Bronchial epithelial cell (primary cell): ENCODE data around the gene TRAPPC5. TPM values are rescaled to one million over a fixed set of nuclear protein-coding genes. Genes with fewer than 3 reads are reported as not detected.

ENCODE experiments used
- DNase-seq: peaks from one replicate; pipeline ENCODE4 v3.0.0-alpha.2; 2010; ENCODE audit warnings: low read depth
- FAIRE-seq: peaks from 2 replicates; lab custom pipeline; 2011; peaks lifted over from hg19 to GRCh38; lab: Jason Lieb, UNC
- H3K27me3 ChIP-seq: 2 replicates; pipeline ENCODE4 v1.5.1; 2011; ENCODE audit warnings: low read length; ENCODE audit not compliant: control insufficient read depth, insufficient read depth
- H3K36me3 ChIP-seq: 2 replicates; pipeline ENCODE4 v1.5.1; 2011; ENCODE audit warnings: low read length; ENCODE audit not compliant: control insufficient read depth, insufficient read depth
- H3K4me3 ChIP-seq: 2 replicates; pipeline ENCODE4 v1.5.1; 2011; ENCODE audit warnings: mild to moderate bottlenecking, low read depth, low read length, control low read depth
- CTCF ChIP-seq: IDR thresholded peaks from 2 replicates; pipeline ENCODE4 v1.5.1; 2011; ENCODE audit warnings: mild to moderate bottlenecking, moderate library complexity, low read length, control low read depth, inconsistent platforms; ENCODE audit not compliant: insufficient read depth, severe bottlenecking
- total RNA-seq: library from RNA; depleted of rRNA; stranded (reverse); fragments of >200 nt; gene quantifications from 2 replicates; pipeline ENCODE4 v1.2.1, GENCODE V29; 2014

The TRAPPC5 gene
- total RNA-seq, 1 donor from 2014 or later, result 29.2 TPM

- FAIRE-seq (no peak), DNase-seq (no peak)
- Histone ChIP-seq H3K36me3 (no peaks in the 10 kb centered on the region), H3K4me3 (no peak overlapping the region), H3K27me3 (peaks cover 4% of the 10 kb centered on the region)
- TF ChIP-seq CTCF, result no peak
Measured at GRCh38 chr19:7665076-7665475, 15.6 kb upstream of the TRAPPC5 start.

- no peak for TF ChIP-seq CTCF
- Histone ChIP-seq H3K36me3 (no peaks in the 10 kb centered on the region), H3K4me3 (no peak within 1 kb of the TSS), H3K27me3 (peaks cover 8% of the 10 kb centered on the region)
- FAIRE-seq, result no peak
- DNase-seq, result no peak
Measured at GRCh38 chr19:7668842-7669241, 11.8 kb upstream of the TRAPPC5 start, which contains the start of gene RETN. TSS of gene RETN (plus strand) at chr19:7669049. CDS start at chr19:7669327, 278 bp downstream.

GRCh38 chr19:7669641-7670040, 11.0 kb upstream of the TRAPPC5 start:
- H3K27me3 ChIP-seq, result peaks cover 8% of the 10 kb centered on the region
- no peaks in the 10 kb centered on the region for H3K36me3 ChIP-seq
- no peak for TF ChIP-seq CTCF
- no peak overlapping the region for H3K4me3 ChIP-seq
- DNase-seq (no peak), FAIRE-seq (no peak)

- no peak for TF ChIP-seq CTCF
- DNase-seq, result no peak
- no peak for FAIRE-seq
- no peaks in the 10 kb centered on the region for H3K36me3 ChIP-seq
- peaks cover 8% of the 10 kb centered on the region for H3K27me3 ChIP-seq
- H3K4me3 ChIP-seq, result no peak overlapping the region
Measured at GRCh38 chr19:7670150-7670783, 10.4 kb upstream of the TRAPPC5 start.

- Histone ChIP-seq H3K4me3 (no peak overlapping the region), H3K27me3 (peaks cover 8% of the 10 kb centered on the region), H3K36me3 (no peaks in the 10 kb centered on the region)
- TF ChIP-seq CTCF, result no peak
- FAIRE-seq, result no peak
- no peak for DNase-seq
Measured at GRCh38 chr19:7670790-7671189, 9.8 kb upstream of the TRAPPC5 start.

- peaks cover 8% of the 10 kb centered on the region for H3K27me3 ChIP-seq
- FAIRE-seq, result no peak
- H3K4me3 ChIP-seq, result no peak overlapping the region
- TF ChIP-seq CTCF, result no peak
- no peak for DNase-seq
- no peaks in the 10 kb centered on the region for H3K36me3 ChIP-seq
Measured at GRCh38 chr19:7672522-7672921, 8.1 kb upstream of the TRAPPC5 start.
